ENCODE measurements around the gene CLIP1. TPM values are rescaled to one million over a fixed set of nuclear protein-coding genes. Genes with fewer than 3 reads are reported as not detected.

CLIP1 gene
- total RNA-seq, 6 experiments from 2014 or later, result 35.4 to 63.4 (median 43.1) TPM

DNA sequence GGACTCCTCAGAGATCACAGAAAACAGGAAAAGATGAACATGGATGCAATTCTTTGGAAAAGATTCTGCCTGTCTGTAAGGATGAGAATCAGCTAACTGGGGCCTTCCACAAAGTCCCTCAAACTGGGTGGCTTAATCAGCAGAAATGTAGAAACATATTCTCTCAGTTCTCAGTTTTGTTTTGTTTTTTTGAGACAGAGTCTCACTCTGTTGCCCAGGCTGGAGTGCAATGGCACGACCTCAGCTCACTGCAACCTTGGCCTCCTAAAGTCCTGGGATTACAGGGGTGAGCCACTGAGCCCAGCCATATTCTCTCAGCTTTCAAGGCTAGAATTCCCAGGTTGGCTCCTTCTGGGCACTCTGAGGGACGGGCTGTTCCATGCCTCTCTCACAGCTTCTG is 38.2 kb upstream of the CLIP1 start:
- Histone ChIP-seq H3K27ac (no peak overlapping the region), H3K9me3 (no peaks in the 10 kb centered on the region), H3K4me3 (no peak overlapping the region), H3K4me1 (peaks cover 0 to 7% (median 0%) of the 10 kb centered on the region in 4 donors), H3K36me3 (no peaks in the 10 kb centered on the region), H3K27me3 (no peaks in the 10 kb centered on the region)
- no peak for DNase-seq
- intact Hi-C loops (cut with DNase I), result no loop called here
- TF ChIP-seq CTCF (IDR thresholded peaks at IDR 0.05) (no peak), POLR2A (IDR thresholded peaks at IDR 0.05) (no peak)
- ATAC-seq, result no peak
- WGBS (ENCODE audit: insufficient coverage, low coverage, low lambda C conversion rate, missing lambda C conversion rate), result 60% methylated on average over 1 of the region's 2 CpGs

DNA sequence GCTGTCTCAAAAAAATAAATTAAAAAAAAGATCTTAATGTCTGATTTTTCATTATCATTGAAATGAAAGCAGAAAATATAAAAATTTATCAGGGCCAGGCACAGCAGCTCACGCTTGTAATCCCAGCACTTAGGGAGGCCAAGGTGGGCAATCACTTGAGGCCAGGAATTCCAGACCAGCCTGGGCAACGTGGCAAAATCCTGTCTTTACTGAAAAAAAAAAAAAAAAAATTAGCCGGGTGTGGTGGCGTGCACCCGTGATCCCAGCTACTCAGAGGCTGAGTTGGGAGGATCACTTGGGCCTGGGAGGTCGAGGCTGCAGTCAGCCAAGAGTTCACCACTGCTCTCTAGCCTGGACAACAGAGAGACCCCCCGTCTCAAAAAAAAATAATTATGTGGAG is 37.6 kb upstream of the CLIP1 start:
- 98% methylated on average over 6 of the region's 7 CpGs for WGBS (ENCODE audit: insufficient coverage, low coverage, low lambda C conversion rate, missing lambda C conversion rate)
- TF ChIP-seq POLR2A (IDR thresholded peaks at IDR 0.05) (no peak), CTCF (IDR thresholded peaks at IDR 0.05) (no peak)

GRCh38 chr12:122459211-122459610 is 36.7 kb upstream of the CLIP1 start:
- TF ChIP-seq CTCF (IDR thresholded peaks at IDR 0.05) (no peak), POLR2A (IDR thresholded peaks at IDR 0.05) (no peak)
- no peaks in the 10 kb centered on the region for H3K27me3 ChIP-seq
- ATAC-seq, result peak; percentile 70 to 93 (median 80)
- no peak overlapping the region for H3K4me3 ChIP-seq
- DNase-seq, result peak in 2 of 3 donors; percentile 59 to 74
- WGBS (ENCODE audit: insufficient coverage, low coverage, low lambda C conversion rate, missing lambda C conversion rate), result 71% methylated on average over 2 of the region's 2 CpGs
- no peak overlapping the region for H3K27ac ChIP-seq
- no peaks in the 10 kb centered on the region for H3K36me3 ChIP-seq
- H3K9me3 ChIP-seq, result no peaks in the 10 kb centered on the region
- H3K4me1 ChIP-seq, result peaks cover 0 to 7% (median 0%) of the 10 kb centered on the region in 4 donors
- intact Hi-C loops (cut with DNase I), result no loop called here

More for the DNA sequence above, 37.6 kb upstream of the CLIP1 start:
- intact Hi-C loops (cut with DNase I), result no loop called here
- Histone ChIP-seq H3K4me1 (peaks cover 0 to 7% (median 0%) of the 10 kb centered on the region in 4 donors), H3K27me3 (no peaks in the 10 kb centered on the region), H3K27ac (no peak overlapping the region), H3K36me3 (no peaks in the 10 kb centered on the region), H3K4me3 (no peak overlapping the region), H3K9me3 (no peaks in the 10 kb centered on the region)
- DNase-seq (peak in 1 of 3 donors; percentile 19), ATAC-seq (no peak)

- no peaks in the 10 kb centered on the region for H3K9me3 ChIP-seq
- WGBS (ENCODE audit: insufficient coverage, low coverage, low lambda C conversion rate, missing lambda C conversion rate), result 89% methylated on average over 9 of the region's 17 CpGs
- no peak overlapping the region for H3K4me3 ChIP-seq
- intact Hi-C loops (cut with DNase I), result no loop called here
- H3K27me3 ChIP-seq, result no peaks in the 10 kb centered on the region
- peaks cover 0 to 7% (median 0%) of the 10 kb centered on the region in 4 donors for H3K4me1 ChIP-seq
- TF ChIP-seq CTCF (IDR thresholded peaks at IDR 0.05) (no peak), POLR2A (IDR thresholded peaks at IDR 0.05) (no peak)
- ATAC-seq (no peak), DNase-seq (peak in 1 of 3 donors; percentile 9)
- no peaks in the 10 kb centered on the region for H3K36me3 ChIP-seq
- no peak overlapping the region for H3K27ac ChIP-seq
Observed at GRCh38 chr12:122458105-122459035, 35.9 kb upstream of the CLIP1 start.
